Breast epithelium (tissue), 3 donors: ENCODE results near the gene NDOR1.

ENCODE experiments used
- POLR2A ChIP-seq: fragments of 450-650 bp; IDR thresholded peaks from one replicate; pipeline ENCODE4 v1.6.1; 2016; ENCODE audit warnings: antibody characterized with exemption, mild to moderate bottlenecking, moderate library complexity
- TF ChIP-seq, protein P1 (sequence below), 3 donors: fragments of 450-650 bp; IDR thresholded peaks; one replicate each; pipeline ENCODE4 v1.5.1; 2016 to 2017; ENCODE audit warnings: antibody characterized with exemption in 3 of 3, mild to moderate bottlenecking in 3 of 3, moderate library complexity in 3 of 3

DNA sequence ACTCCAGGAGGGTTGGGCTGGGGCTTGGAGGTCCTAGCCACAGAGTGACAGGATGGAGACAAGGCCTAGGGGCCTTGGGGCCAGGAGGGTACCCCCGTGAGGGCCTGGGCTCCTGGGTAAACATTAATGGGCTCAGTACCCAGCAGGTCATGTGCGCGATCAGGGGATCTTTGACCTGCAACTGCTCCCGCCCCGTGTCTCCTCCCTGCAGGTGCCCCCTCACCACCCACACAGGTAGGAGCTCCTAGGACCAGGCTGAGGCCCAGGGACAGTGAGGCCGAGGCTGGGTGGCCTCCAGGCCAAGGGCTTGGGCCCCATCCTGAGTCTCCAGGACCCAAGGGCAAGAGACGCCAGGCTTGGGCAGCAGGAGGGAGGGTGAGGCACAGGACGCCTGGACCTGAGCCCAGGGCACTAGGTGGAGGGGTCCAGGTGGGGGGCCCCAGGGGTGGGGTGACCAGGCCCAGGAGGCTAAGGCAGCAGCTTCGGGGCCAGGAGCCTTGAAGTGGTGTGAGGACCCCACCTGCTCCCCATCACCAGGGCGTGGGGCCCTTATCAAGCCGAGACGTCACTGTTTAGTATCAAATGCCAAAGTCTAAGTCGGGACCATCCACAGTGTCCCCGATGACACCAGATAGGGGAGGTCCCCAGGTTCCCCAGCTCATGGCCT is 25.3 kb downstream of the NDOR1 start, which contains the start of gene SLC34A3:
- TF ChIP-seq, protein P1, sequence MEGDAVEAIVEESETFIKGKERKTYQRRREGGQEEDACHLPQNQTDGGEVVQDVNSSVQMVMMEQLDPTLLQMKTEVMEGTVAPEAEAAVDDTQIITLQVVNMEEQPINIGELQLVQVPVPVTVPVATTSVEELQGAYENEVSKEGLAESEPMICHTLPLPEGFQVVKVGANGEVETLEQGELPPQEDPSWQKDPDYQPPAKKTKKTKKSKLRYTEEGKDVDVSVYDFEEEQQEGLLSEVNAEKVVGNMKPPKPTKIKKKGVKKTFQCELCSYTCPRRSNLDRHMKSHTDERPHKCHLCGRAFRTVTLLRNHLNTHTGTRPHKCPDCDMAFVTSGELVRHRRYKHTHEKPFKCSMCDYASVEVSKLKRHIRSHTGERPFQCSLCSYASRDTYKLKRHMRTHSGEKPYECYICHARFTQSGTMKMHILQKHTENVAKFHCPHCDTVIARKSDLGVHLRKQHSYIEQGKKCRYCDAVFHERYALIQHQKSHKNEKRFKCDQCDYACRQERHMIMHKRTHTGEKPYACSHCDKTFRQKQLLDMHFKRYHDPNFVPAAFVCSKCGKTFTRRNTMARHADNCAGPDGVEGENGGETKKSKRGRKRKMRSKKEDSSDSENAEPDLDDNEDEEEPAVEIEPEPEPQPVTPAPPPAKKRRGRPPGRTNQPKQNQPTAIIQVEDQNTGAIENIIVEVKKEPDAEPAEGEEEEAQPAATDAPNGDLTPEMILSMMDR (IDR thresholded peaks at IDR 0.05): no peak
- TF ChIP-seq POLR2A: no peak
